ENCODE measurements around the gene THOC6.

The THOC6 gene

DNA sequence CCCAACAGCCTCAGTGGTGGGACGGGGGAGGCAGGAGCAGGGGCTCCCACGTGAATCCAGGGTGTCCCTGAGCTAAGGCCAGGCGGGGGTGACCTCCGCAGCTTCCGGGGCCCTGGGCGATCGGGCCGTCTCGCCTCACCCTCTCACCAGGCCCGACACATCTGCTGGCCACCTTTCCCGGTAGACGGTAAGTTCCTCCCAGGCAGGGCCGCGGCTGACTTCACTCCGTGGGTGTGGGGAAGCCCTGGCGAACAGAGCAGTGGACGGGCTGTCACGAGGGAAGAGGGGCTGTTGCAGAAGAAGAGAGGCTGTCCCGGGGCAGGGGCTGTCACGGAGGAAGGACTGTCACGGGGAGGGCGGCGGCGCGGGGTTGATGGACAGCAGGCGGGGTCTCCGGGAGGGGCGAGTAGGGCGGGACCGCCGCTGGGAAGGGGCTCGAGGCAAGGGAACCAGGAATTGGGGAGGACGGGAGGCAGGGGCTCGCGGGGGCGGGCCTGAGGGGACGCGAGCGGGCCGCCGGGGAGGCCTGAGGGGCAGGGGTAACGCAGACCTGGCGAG, 44.1 kb upstream of the THOC6 start:
- TF ChIP-seq, protein P1, sequence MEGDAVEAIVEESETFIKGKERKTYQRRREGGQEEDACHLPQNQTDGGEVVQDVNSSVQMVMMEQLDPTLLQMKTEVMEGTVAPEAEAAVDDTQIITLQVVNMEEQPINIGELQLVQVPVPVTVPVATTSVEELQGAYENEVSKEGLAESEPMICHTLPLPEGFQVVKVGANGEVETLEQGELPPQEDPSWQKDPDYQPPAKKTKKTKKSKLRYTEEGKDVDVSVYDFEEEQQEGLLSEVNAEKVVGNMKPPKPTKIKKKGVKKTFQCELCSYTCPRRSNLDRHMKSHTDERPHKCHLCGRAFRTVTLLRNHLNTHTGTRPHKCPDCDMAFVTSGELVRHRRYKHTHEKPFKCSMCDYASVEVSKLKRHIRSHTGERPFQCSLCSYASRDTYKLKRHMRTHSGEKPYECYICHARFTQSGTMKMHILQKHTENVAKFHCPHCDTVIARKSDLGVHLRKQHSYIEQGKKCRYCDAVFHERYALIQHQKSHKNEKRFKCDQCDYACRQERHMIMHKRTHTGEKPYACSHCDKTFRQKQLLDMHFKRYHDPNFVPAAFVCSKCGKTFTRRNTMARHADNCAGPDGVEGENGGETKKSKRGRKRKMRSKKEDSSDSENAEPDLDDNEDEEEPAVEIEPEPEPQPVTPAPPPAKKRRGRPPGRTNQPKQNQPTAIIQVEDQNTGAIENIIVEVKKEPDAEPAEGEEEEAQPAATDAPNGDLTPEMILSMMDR (IDR thresholded peaks at IDR 0.05; ENCODE audit: borderline replicate concordance, insufficient read depth, low read depth, low read length), result no peak
- peak overlapping the region; percentile 93 for H3K4me3 ChIP-seq (ENCODE audit: low read depth, low read length)

DNA sequence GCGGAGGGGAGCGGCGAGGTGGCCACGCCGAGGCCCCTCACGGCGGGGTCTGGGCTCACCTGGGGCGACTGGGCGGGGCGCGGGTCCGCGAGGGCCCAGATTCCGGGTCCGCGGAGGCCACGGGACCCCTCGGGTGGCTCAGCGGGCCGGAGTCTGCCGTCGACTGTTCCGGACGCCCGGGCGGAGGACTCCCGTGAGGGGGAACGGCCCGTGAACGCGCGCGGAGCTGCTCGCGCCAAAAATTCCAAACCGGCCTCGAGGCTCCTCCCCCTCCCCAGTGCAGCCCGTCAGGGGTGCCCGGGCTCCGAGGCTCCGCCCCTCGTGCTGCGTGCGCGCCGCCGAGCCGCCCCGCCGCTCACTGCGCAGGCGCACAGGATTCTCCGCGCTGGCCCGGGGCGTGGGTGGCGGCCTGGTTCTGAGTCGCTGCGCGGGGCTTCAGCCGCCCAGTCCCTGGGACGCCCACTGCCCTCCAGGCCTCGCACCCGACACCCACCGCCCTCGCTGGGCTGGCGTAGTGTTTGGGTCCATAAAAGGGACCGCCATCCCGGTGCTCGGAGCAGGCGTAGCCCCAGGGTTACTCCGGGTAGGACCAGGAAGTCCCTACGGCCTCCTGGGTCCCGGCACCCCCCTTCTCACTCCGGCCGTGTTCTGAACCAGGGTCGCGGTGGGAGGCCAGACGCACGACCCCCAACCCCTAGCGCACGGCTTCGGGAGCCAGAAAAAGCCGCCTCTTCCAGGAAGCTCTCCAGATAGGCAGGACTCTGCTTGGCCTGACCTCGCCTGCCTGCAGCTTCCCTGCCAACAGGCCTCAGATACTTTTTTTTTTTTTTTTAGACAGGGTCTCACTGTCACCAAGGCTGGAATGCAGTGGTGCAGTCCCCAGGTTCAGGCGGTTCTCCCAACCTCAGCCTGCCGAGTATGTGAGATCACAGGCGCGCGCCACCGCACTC, 43.3 kb upstream of the THOC6 start, which contains the start of gene PKMYT1:
Gene PKMYT1, minus strand, starts transcription at position 220 of the 950 bp plus-strand sequence. CDS start 789 bp downstream, outside the sequence.
- peak within 1 kb of the TSS; percentile 93 for H3K4me3 ChIP-seq (ENCODE audit: low read depth, low read length)
- TF ChIP-seq, protein P1 (IDR thresholded peaks at IDR 0.05; ENCODE audit: borderline replicate concordance, insufficient read depth, low read depth, low read length), result no peak

DNA sequence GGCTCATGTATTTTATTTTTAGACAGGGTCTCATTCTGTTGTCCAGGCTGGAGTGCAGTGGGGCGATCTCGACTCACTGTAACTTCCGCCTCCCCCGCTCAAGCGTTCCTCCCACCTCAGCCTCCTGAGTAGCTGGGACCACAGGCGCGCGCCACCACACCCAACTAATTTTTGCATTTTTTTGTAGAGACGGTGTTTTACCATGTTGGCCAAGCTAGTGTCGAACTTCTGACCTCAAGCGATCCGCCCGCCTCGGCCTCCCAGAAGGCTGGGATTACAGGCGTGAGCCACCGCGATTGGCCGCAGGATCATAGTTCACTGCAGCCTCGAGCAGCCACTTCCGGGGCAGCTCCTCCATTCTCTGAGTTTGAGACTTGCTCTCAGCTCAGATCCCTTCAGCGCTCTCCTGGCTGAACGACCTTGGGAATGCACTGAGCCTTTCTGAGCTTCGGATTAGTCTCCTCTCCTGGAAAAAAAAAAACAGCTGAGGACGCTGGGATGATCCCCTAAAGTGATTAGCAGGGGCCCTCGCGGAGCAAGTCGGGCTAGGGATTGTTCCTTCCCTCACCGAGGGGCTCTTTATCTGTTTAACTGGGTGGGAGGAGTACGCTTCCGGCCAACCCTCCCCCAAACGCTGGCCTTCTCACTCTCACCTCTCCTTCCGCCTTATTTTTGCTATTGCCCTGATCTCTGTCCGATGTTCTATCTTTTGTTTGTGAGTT, 42.5 kb upstream of the THOC6 start:
- H3K4me3 ChIP-seq (ENCODE audit: low read depth, low read length), result peak overlapping the region; percentile 93
- TF ChIP-seq, protein P1 (IDR thresholded peaks at IDR 0.05; ENCODE audit: borderline replicate concordance, insufficient read depth, low read depth, low read length), result no peak

DNA sequence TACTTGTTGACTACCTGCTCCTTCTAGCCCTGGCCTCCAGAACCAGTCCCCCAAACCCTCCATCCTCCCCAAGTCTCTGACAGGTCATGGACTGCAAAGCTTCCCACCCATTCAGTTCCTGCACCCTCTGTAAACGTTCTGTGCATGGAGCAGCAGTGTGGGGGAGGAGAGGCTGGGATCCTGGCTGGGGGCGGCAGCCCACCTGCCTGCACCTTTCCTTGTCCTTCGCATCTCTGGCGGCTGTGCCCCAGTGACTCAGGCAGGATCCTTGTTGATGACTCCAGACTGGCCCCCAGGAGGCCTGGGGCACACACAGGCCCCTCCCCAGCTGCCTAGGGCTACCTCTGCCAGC, 42.0 kb upstream of the THOC6 start:
- TF ChIP-seq, protein P1 (IDR thresholded peaks at IDR 0.05; ENCODE audit: borderline replicate concordance, insufficient read depth, low read depth, low read length), result no peak
- H3K4me3 ChIP-seq (ENCODE audit: low read depth, low read length), result no peak overlapping the region

DNA sequence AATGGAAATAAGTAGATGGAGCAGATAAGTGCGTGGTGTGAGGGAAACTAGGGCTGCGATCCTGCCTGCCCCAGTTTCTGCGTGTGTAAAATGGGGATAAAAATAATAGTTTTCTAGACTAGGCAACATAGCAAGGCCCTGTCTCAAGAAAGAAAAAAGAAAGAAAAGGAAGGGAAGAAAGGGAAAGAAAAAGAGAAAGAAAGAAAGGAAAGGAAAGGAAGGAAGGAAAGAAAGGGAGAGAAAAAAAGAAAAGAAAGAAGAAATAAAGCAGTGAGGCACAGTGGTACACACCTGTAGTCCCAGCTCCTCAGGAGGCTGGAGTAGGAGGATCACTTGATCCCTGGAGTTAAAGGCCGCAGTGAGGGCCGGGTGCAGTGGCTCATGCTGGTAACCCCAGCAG, 41.4 kb upstream of the THOC6 start:
- TF ChIP-seq, protein P1 (IDR thresholded peaks at IDR 0.05; ENCODE audit: borderline replicate concordance, insufficient read depth, low read depth, low read length), result no peak
- H3K4me3 ChIP-seq (ENCODE audit: low read depth, low read length), result no peak overlapping the region

DNA sequence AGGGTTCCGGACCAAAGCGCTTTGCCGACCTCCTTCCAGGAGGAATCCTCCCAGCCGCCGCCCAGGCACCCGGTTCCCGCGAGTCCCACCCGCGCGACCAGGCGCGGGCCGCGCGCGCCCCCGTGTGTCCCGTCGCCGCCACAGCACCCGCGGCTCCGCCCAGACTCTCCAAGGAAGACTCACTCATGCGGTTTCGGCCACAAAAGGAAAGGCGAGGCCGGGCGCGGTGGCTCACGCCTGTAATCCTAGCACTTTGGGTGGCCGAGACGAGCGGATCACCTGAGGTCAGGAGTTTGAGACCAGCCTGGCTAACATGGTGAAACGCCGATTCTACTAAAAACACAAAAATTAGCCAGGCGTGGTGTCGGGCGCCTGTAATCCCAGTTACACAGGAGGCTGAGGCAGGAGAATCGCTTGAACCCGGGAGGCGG, 40.1 kb upstream of the THOC6 start:
- TF ChIP-seq, protein P1 (IDR thresholded peaks at IDR 0.05; ENCODE audit: borderline replicate concordance, insufficient read depth, low read depth, low read length), result peak; percentile 96
- peak overlapping the region; percentile 38 for H3K4me3 ChIP-seq (ENCODE audit: low read depth, low read length)

Data from GM12875 (cell line).